Measurements from ENCODE around the gene PLCL1.

Gene PLCL1

DNA sequence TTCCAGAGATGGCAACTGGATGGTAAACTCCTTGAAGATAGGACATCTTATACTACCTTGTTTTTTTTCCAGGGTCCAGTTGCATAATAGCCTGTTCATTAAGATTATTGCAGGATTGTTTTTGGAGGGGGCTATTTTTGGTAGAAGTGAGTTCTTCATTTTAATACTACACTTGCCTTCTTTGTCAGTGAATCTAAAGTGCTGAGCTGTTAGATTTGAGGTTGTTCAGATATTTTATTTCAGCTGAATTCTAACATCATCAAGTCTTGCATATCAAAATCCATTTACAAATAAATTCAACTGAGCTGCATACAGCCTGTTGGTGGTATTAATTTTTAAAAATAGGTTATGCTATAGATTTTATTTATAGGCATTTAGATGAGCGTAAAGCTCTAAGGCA is 72.1 kb downstream of the PLCL1 start:
- no peak for DNase-seq (ENCODE audit: low read depth, low spot score)
- no peak overlapping the region for H3K4me3 ChIP-seq (ENCODE audit: low read length)

DNA sequence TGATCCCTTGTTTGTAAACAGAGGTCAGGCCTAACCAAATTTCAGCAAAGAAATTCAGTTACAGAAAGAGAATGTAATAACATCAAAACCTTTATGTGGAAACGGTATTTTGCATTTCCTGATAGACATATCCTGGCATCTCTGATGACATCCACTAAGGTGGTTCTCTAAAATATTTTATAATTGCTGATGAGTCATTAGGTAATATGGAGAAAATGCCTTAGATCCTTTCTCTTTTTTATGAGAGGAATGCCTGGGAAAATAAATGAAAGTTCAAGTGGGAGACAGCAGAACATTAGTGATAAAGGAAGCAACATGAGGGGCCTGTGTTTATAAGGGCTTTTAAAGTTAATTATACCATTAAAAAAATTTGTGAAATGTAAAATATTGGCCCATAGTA is 72.6 kb downstream of the PLCL1 start:
- no peak overlapping the region for H3K4me3 ChIP-seq (ENCODE audit: low read length)
- no peak for DNase-seq (ENCODE audit: low read depth, low spot score)

DNA sequence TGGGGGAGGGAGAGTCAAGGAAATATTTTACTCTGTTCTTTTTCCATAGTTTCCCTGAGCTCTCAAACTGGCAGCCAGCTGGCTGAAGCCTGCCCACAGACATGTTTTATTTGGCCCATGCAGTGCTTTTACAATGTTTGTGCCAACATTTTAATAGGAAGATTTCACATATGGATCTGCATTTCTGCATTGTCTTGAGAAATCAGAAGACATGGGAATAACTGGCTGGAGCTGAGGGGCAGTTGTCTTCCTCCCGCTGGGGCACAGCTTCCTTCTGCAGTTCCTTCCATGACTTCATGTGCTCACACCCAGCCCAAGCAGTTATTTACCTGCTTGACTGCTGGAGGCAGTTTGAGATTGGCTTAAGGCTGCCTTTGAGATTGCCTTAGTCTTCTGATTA is 74.4 kb downstream of the PLCL1 start:
- H3K4me3 ChIP-seq (ENCODE audit: low read length): no peak overlapping the region
- DNase-seq (ENCODE audit: low read depth, low spot score): no peak

DNA sequence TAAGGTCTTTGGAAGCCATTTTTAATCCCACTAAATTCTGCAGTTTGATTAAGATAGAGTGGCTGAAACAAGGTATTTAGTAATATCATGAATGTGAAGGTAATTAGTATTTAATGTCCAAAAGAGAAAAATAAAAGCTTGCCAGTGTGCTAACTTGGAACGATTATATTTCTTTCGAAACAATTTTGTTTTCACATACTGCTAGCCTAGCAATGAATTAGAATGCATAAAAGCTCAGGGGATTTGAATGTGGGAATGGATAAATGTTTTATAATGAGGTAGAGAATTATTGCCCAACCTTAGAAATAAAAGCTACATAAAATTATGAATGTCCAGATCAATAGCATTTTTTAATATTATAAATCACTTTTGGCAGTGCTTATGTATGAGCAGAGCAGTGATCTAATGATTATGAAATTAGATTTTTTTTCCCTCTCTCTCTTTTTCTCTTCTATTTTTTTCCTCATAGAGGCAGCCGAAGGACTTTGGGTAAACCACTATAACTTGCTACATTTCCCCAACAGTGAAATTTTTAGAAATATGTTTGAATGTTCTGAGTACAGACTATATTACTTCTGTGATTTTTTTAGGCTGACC is 75.5 kb downstream of the PLCL1 start:
- H3K4me3 ChIP-seq (ENCODE audit: low read length): no peak overlapping the region
- no peak for DNase-seq (ENCODE audit: low read depth, low spot score)

DNA sequence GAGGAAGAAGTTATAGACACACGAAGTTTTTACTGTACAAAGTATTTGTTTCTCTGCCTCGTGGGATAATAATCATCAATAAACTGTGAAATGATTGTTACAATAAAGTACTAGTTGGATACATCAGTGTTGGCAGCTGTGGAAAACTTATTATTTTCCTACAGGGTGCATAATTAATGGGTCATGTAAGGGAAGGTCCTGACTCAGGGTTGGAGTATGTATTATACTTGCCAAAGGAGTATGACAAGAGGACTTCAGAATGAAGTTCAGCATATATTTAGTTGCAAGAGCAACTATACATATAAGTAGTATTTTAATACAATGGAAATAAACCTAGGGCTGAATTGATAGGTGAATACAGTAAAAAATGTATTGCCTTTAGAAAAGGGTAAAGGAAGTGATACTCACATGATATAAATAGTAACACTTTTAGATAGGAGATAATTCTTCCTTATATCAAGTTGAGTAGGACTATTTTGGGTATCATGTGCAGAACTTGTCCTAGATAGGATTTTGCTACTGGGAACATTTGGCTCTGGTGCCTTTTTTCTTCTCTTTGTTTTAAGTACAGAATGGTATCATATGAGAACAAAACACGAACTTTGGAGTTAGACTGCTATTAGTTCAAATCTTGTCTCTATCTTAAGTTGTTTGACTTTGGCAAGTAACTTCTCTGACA is 79.1 kb downstream of the PLCL1 start:
- H3K4me3 ChIP-seq (ENCODE audit: low read length): no peak overlapping the region
- DNase-seq (ENCODE audit: low read depth, low spot score): no peak

DNA sequence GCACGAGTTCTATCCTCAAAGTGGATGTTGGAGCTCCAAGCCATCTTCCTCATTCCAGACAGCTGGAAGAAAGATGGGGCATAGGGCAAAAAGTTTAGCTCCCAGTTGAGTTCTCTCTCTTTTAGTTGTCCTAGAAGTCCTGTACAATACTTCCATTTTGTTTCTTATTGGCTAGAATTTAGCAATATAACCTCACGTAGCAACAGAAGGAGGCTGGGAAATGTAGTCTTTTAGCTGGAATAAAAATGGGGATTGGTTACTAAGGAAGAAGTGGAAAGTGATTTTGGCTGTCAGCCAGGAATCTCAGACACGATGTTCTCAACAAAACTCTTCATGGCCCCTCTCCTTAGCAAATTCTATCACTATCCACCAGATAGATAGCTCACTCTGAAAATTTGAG is 79.9 kb downstream of the PLCL1 start:
- no peak overlapping the region for H3K4me3 ChIP-seq (ENCODE audit: low read length)
- DNase-seq (ENCODE audit: low read depth, low spot score): no peak

DNA sequence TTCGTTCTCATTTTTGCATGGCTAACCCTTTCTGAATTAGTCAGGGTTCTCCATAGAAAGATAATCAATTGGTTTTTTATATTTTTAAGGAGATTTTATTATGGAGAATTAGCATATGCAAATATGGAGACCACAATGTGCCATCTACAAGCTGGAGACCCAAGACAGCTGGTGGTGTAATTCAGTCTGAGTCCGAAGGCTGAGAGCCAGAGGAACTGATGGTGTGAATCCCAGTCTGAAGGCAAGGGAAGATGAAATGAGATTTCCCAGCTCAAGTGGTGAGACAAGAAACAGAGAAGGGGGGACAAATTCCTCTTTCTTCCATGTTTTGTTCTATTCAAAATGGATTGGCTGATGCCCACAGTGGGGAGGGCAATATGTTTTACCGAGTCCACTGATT is 80.7 kb downstream of the PLCL1 start:
- no peak for DNase-seq (ENCODE audit: low read depth, low spot score)
- H3K4me3 ChIP-seq (ENCODE audit: low read length): no peak overlapping the region

DNA sequence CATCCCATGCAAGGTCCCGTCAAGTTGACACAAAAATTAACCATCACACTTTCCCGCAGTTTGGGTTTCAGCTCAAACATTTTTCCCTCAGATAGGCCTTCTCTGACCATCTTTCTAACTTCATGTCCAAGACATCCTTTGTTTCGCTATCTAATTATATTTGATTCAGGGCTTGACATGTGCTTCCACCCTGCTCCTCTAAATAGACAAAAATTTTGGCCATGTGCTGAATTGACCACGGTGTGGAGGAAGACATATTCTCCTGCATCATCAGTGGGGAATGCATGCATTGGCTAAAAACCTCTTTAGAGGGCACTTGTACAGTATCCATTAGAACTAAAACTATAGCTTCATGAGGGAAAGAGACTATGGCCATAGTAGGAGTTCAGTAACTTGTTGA is 81.2 kb downstream of the PLCL1 start:
- H3K4me3 ChIP-seq (ENCODE audit: low read length): no peak overlapping the region
- no peak for DNase-seq (ENCODE audit: low read depth, low spot score)

DNA sequence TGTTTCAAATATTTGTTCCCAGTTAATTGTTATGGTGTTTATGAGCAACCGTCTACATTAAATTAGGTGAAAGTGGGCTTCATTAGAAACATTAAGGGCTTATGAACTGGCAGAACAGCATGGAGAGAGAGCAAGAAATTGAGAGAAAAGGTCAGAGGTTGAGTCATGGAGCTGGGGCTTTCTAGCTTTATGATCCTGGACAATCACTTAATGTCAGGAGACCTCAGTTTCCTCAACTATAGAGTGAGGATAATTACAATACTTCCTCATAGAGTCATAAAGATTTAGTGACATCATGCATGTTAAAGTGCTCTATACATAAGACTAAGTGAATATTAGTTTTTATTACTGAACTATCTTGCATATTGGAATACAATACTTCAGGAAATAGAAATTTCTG is 83.9 kb downstream of the PLCL1 start:
- DNase-seq (ENCODE audit: low read depth, low spot score): no peak

DNA sequence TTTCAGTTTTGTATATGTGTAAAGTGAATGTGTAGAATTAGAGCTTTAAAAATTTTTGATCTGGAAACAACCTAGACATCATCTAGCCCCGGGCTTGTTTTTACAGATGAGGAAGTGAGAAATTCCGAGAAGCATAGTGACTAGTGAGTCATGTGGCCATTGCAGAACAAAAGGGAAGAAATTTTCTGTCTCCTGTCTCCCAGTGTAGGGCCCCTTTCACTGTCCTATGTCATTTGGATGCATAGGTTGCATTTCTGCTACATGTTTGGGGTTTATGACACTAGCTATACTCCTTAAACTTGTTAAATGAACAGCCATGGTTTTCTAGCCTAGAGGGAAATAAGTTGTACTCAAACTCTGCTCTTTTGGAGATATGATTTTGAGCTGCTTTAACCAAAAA is 84.6 kb downstream of the PLCL1 start:
- no peak for DNase-seq (ENCODE audit: low read depth, low spot score)
- H3K4me3 ChIP-seq (ENCODE audit: low read length): no peak overlapping the region

More for the DNA sequence above, 83.9 kb downstream of the PLCL1 start:
- H3K4me3 ChIP-seq (ENCODE audit: low read length): no peak overlapping the region

DNA sequence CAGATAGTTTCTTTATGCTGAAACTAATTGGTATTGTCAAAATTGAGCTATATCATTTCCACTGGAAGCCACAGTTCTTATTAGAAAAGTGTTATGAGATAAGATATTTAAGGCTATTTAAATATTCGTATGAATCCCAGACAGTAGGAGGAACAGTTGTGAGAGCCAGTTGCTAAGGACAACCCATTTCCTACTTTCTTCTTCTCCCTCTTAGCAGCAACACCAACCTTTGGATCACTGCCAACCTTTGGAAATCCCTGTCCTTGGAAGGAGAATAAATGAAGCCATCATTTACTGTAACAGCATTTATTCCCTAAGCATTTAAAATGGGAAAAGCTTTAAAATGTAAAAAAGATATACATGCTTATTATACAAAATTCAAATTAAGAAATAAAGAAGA is 85.8 kb downstream of the PLCL1 start:
- DNase-seq (ENCODE audit: low read depth, low spot score): no peak
- H3K4me3 ChIP-seq (ENCODE audit: low read length): no peak overlapping the region

DNA sequence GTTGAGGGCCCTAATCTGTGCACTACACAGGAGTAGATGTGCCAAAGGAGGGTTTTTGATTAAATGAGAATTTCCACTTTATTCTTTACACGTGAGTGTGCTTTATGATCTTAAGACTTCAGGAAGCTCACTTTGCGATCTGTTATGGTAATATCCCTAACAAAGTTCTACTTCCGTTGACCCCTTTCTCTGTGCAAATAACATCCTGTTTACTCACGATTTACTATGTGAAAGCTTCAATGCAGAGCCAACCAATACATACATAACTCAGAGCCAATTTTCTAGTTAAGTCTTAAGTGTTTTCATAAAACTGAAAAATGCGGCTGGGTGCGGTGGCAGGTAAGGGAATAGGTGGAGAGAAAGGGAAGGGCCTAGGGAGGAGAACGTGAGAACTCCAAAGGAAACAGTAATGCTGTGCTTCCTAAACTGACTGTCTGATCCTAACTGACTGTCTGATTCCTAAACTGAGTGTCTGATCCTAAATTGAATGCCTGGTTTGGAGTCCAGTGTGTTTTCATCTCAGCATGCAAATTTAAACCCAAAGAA is 87.6 kb downstream of the PLCL1 start:
- no peak for DNase-seq (ENCODE audit: low read depth, low spot score)
- no peak overlapping the region for H3K4me3 ChIP-seq (ENCODE audit: low read length)

DNA sequence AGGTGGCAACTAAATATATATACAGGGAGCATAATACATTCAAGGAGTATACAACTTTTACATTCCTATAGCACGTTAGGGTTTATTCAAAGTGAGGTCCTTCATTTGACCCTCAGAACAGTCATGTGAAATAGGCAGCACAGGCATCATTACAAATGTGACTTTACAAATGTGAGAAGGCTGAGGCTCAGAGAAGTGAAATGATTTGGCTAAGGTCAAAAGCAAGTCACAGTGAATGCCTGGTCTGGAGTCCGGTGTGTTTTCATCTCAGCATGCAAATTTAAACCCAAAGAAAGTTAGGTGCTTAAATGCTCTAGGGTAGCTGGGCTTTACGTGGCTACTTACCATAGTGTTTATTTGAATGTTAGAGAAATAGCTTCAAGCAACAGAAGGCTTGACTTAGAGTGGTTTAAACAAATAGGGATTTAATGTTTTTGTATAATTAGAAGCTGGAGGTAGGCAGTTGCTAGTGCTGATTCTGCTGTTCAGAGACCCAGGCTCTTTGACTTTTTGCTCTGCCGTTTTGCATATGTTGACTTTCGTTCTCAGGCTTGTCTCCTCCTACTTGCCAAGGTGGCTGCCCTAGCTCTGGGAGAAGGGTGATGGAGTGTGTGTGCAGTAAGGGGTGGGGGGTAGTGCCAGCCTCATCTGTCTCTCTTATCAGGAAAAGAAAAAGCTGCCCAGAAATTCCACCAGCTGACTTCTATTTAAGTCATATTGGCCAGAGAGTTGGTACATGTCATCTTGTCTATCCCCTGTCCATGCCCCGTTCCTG is 89.2 kb downstream of the PLCL1 start:
- DNase-seq (ENCODE audit: low read depth, low spot score): no peak
- no peak overlapping the region for H3K4me3 ChIP-seq (ENCODE audit: low read length)

DNA sequence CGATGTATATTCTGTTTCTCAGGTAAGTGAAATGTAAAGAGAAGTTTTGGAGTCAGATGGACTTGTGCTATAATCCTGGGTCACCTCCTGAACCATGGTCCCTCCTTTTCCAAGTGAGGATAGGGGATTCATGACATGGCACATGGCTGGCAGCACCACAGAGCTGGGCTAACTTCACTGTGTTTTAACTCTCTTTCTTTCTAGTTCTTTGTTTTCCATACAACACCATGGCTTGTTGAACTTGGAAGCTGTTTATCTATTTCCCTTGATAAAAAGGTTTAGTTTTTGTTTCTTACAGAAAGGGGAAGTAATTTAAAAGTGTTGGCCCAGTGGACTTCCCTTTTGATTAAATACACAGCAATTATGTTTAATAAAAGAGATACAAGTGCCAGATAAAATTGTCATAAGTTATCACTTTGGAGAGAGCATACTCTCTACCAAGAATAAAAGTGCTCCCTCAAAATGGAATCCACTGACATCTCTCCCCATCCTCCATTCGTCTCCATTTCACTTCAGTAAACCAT is 90.4 kb downstream of the PLCL1 start:
- no peak for DNase-seq (ENCODE audit: low read depth, low spot score)
- no peak overlapping the region for H3K4me3 ChIP-seq (ENCODE audit: low read length)

DNA sequence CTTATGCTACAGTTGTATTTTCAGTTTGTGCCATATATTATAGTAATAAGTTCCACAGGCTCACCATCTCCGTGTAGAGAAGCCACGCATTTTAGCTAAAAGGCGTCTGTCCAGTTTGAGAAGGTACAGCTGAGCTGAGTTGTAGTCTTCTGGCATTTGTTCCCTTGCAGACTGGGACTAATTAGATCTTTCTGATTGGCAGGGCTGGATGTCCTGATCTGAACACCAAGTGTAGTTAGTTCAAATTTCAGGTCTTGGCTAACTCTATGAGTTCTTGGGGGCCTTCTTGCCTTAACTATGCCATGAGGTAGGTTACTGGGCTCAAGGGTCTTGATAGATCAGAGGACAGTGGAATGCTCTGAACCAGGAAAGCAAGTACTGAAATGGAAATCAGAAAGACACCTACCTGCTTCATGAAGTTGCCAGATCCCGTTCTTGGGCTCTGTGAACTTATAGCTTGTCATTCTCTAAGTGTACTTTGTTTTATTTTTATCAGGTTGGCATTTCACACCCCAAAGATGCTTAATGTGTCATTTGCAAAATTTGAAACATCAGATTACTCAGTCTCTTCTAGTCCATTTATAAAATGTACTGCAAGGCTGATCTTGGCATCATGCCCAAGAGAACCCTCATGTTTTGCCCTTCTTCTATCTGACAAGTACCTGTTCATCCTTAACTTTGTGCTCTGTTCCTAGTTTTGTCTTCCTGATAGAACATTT is 93.7 kb downstream of the PLCL1 start:
- no peak overlapping the region for H3K4me3 ChIP-seq (ENCODE audit: low read length)

DNA sequence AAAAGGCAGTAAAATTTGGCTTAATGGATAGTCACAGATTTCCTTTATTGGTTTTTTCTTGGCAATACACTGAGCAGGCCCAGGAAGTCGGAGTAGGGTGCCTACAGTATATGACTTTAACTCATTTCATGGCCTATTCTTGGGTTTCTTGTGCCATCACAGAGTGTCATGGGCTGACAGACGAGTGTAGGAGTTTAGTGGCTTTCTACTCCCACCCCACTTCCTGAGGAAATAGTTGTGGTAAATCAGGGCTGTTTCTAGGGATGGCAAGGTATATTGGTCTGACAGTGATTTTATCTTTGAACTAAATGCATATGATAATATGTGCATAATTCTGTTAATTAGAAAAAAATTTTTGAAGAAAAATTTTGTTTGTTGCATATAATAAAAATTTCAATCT is 100.1 kb downstream of the PLCL1 start:
- peak; percentile 70 for DNase-seq (ENCODE audit: low read depth, low spot score)
- no peak overlapping the region for H3K4me3 ChIP-seq (ENCODE audit: low read length)

More for the DNA sequence above, 93.7 kb downstream of the PLCL1 start:
- DNase-seq (ENCODE audit: low read depth, low spot score): no peak

DNA sequence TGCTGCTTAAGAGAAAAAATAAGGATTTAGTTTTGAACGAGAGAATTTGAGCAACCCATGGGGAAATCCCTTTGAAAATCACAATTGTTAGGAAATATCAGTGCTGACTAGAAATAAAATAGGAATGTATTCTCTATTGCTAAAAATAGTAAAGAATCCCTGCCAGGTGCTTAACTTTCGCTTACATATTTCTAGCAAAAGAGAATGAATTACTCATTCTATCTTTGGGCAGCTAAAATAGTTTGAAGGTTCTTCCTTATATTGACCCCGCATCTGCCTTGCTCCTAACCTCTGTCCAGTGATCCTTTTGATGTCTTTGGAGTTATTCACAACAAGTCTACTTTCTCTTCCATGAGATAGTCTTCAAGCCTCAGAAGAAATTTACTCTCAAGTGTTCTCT is 103.8 kb downstream of the PLCL1 start:
- no peak for DNase-seq (ENCODE audit: low read depth, low spot score)

DNA sequence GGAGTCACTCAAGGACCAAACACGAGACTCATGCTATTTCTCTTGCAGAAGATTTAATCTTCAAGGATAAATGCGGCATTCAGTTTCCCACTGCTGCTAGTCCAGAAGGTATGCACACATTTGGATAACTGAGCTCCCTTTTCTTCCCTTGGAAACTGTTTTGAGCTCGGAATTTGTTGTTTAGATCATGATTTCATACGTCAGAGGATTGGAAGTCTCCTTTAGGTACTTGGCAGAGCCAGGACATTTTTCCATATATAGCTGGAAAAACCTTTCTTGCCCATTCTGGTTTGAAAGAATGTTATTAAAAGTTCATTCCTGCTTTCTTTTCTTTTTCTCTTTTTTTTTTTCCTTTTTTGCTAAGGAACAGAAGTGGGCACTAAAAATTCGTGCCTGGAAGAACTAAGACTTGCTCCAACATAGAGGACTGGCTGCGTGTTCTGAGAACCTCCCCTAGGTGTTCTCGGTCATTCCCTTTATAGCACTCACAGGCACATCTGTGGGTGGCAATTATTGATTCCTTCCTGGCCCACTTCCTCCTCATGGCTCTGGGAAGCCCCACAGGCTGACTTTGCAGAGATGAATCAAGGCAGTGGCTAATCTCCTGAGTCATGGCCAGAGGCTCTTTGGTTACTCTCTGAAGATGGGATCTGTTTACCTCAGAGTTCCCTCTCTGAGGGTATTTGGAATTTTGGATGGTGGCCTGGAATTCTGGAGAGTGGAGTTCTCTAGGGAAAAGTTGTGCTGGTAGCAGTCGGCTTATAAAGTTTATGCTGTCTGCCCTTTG is 104.8 kb downstream of the PLCL1 start:
- H3K4me3 ChIP-seq (ENCODE audit: low read length): no peak overlapping the region
- no peak for DNase-seq (ENCODE audit: low read depth, low spot score)

More for the DNA sequence above, 103.8 kb downstream of the PLCL1 start:
- no peak overlapping the region for H3K4me3 ChIP-seq (ENCODE audit: low read length)

DNA sequence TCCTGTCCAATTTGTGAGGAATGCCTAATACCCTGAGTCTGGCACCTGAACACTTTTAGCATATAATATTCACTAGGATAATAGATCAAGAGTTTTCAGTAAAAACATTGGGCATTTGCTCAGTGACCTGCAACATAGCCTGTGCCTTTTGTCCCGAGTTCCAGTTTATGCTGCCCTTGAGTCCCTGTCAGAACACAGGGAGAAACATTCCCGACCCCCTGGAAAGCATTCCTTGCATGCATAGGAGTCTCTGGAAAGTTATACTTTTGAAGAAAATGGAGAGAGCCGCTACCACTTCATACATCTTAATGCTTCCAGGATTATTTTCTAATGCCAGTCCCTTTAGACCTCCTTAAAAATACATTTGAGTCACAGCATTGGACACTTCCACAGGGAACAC is 107.3 kb downstream of the PLCL1 start:
- no peak for DNase-seq (ENCODE audit: low read depth, low spot score)
- H3K4me3 ChIP-seq (ENCODE audit: low read length): no peak overlapping the region
